ENCODE data around the gene ASB4. TPM values are rescaled to one million over a fixed set of nuclear protein-coding genes. Genes with fewer than 3 reads are reported as not detected.

ASB4 gene
- total RNA-seq, 4 donors from 2014 or later = not detected

DNA sequence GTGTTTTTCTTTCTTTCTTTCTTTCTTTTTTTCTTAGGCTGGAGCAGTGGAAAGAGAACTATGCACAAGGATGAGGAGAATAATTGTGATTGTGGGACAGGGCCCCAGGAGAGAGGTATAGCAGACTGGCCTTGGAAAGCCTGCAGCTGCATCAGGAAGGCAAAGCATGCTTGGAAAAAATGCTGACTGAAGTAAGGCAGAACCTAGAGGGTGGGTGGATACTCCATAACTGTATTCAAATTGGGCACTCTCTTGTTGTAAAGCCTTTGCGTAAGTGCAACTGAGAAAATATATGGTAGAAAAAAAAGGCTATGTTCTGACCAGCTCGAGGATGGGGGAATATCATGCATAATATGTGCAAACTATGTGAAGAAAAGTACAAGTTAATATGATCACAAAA is 71.0 kb downstream of the ASB4 start:
- DNase-seq (ENCODE audit: low spot score in 2 of 2) = no peak
- Histone ChIP-seq H3K4me3 (no peak overlapping the region), H3K9me3 (no peaks in the 10 kb centered on the region), H3K36me3 (no peaks in the 10 kb centered on the region), H3K4me1 (peaks cover 0 to 30% (median 17%) of the 10 kb centered on the region in 4 donors), H3K27ac (peak overlapping the region in 2 of 4 donors; percentile 5 to 44), H3K27me3 (no peaks in the 10 kb centered on the region)
- TF ChIP-seq POLR2A (IDR thresholded peaks at IDR 0.05) (no peak), EP300 (IDR thresholded peaks at IDR 0.05) (no peak)
- TF ChIP-seq, protein P1, sequence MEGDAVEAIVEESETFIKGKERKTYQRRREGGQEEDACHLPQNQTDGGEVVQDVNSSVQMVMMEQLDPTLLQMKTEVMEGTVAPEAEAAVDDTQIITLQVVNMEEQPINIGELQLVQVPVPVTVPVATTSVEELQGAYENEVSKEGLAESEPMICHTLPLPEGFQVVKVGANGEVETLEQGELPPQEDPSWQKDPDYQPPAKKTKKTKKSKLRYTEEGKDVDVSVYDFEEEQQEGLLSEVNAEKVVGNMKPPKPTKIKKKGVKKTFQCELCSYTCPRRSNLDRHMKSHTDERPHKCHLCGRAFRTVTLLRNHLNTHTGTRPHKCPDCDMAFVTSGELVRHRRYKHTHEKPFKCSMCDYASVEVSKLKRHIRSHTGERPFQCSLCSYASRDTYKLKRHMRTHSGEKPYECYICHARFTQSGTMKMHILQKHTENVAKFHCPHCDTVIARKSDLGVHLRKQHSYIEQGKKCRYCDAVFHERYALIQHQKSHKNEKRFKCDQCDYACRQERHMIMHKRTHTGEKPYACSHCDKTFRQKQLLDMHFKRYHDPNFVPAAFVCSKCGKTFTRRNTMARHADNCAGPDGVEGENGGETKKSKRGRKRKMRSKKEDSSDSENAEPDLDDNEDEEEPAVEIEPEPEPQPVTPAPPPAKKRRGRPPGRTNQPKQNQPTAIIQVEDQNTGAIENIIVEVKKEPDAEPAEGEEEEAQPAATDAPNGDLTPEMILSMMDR (IDR thresholded peaks at IDR 0.05) = no peak
- WGBS, 2 donors = 86% methylated on average over 2 of the region's 2 CpGs

- DNase-seq (ENCODE audit: low spot score in 2 of 2) = no peak
- Histone ChIP-seq H3K4me3 (no peak overlapping the region), H3K27me3 (no peaks in the 10 kb centered on the region), H3K27ac (no peak overlapping the region), H3K4me1 (peaks cover 0 to 16% (median 12%) of the 10 kb centered on the region in 4 donors), H3K36me3 (no peaks in the 10 kb centered on the region), H3K9me3 (no peaks in the 10 kb centered on the region)
- 81 to 83% methylated on average over 3 of the region's 3 CpGs for WGBS, 2 donors
- no peak for TF ChIP-seq EP300 (IDR thresholded peaks at IDR 0.05)
- TF ChIP-seq, protein P1 (IDR thresholded peaks at IDR 0.05) = no peak
- TF ChIP-seq POLR2A (IDR thresholded peaks at IDR 0.05) = no peak
These were observed 73.1 kb downstream of the ASB4 start for GRCh38 chr7:95558864-95559263.

- Histone ChIP-seq H3K27me3 (no peaks in the 10 kb centered on the region), H3K4me3 (no peak overlapping the region), H3K27ac (peak overlapping the region in 1 of 4 donors; percentile 37), H3K36me3 (no peaks in the 10 kb centered on the region), H3K9me3 (no peaks in the 10 kb centered on the region), H3K4me1 (peaks cover 0 to 5% (median 0%) of the 10 kb centered on the region in 4 donors)
- DNase-seq (ENCODE audit: low spot score in 2 of 2) = no peak
- 59 to 76% methylated on average over 2 of the region's 2 CpGs for WGBS, 2 donors
- TF ChIP-seq EP300 (IDR thresholded peaks at IDR 0.05) (no peak), POLR2A (IDR thresholded peaks at IDR 0.05) (no peak)
- TF ChIP-seq, protein P1 (IDR thresholded peaks at IDR 0.05) = no peak
These were observed 74.9 kb downstream of the ASB4 start for GRCh38 chr7:95560674-95561073.

- Histone ChIP-seq H3K27ac (no peak overlapping the region), H3K4me1 (no peaks in the 10 kb centered on the region), H3K27me3 (no peaks in the 10 kb centered on the region), H3K4me3 (no peak overlapping the region), H3K9me3 (no peaks in the 10 kb centered on the region), H3K36me3 (no peaks in the 10 kb centered on the region)
- no peak for DNase-seq (ENCODE audit: low spot score in 2 of 2)
- WGBS, 2 donors = 75 to 89% methylated on average over 2 of the region's 2 CpGs
- no peak for TF ChIP-seq POLR2A (IDR thresholded peaks at IDR 0.05)
- TF ChIP-seq, protein P1 (IDR thresholded peaks at IDR 0.05) = no peak
- TF ChIP-seq EP300 (IDR thresholded peaks at IDR 0.05) = no peak
These were observed 84.0 kb downstream of the ASB4 start for GRCh38 chr7:95569720-95570119.

GRCh38 chr7:95577137-95577536 is 91.4 kb downstream of the ASB4 start:
- 80 to 85% methylated on average over 5 of the region's 5 CpGs for WGBS, 2 donors
- TF ChIP-seq POLR2A (IDR thresholded peaks at IDR 0.05) (no peak), EP300 (IDR thresholded peaks at IDR 0.05) (no peak)
- TF ChIP-seq, protein P1 (IDR thresholded peaks at IDR 0.05) = no peak
- Histone ChIP-seq H3K4me3 (no peak overlapping the region), H3K27me3 (no peaks in the 10 kb centered on the region), H3K27ac (no peak overlapping the region), H3K36me3 (no peaks in the 10 kb centered on the region), H3K9me3 (no peaks in the 10 kb centered on the region), H3K4me1 (peaks cover 0 to 4% (median 0%) of the 10 kb centered on the region in 4 donors)
- DNase-seq (ENCODE audit: low spot score in 2 of 2) = no peak

Data from tibial nerve (tissue), 4 donors.